Left lung (tissue), 10 donors: Measurements from ENCODE around the gene CAPN13. TPM values are rescaled to one million over a fixed set of nuclear protein-coding genes. Genes with fewer than 3 reads are reported as not detected.
A peak's percentile ranks its signal among the peaks of the same experiment; 100 is the strongest.
"Not testable (repeated sequence)": the region's sequence is repeated elsewhere in the genome, so short reads cannot be mapped to it uniquely, and the experiment has no call there.

ENCODE experiments used
- ATAC-seq: fragments of 200-7000 bp; cut with Tn5 transposase; one replicate; pipeline ENCODE4 v1.9.1; 2020; ENCODE audit warnings: moderate library complexity
- DNase-seq, 4 donors: peaks; one replicate each; pipeline ENCODE4 v3.0.0-alpha.2; 2013 to 2020
- H3K27ac ChIP-seq, 2 donors: fragments of 200-600 bp; sonication (generic) in 1 of 2; one replicate each; pipeline versions ENCODE4 v1.5.0 to v1.8.0; 2020 to 2021
- H3K27me3 ChIP-seq, 2 donors: fragments of 200-600 bp; sonication (generic) in 1 of 2; one replicate each; pipeline versions ENCODE4 v1.5.0 to v1.8.0; 2020 to 2021
- H3K36me3 ChIP-seq, 2 donors: fragments of 200-600 bp; sonication (generic) in 1 of 2; one replicate each; pipeline versions ENCODE4 v1.5.0 to v1.8.0; 2020 to 2021
- H3K4me1 ChIP-seq, 2 donors: fragments of 200-600 bp; one replicate each; pipeline ENCODE4 v1.8.0; 2021
- H3K4me3 ChIP-seq, 2 donors: fragments of 200-600 bp; sonication (generic) in 1 of 2; one replicate each; pipeline versions ENCODE4 v1.5.0 to v1.8.0; 2020 to 2021; ENCODE audit warnings: mild to moderate bottlenecking in 1 of 2
- H3K9me3 ChIP-seq, 2 donors: fragments of 200-600 bp; sonication (generic) in 1 of 2; one replicate each; pipeline versions ENCODE4 v1.5.0 to v1.8.0; 2020 to 2021
- CTCF ChIP-seq, 2 donors: fragments of 200-600 bp; sonication (generic) in 1 of 2; IDR thresholded peaks; one replicate each; pipeline versions ENCODE4 v1.5.0 to v1.8.0; 2021; ENCODE audit warnings: antibody characterized with exemption in 2 of 2
- intact Hi-C, 2 donors: fragments of 100-400 bp; cut with DNase I; formaldehyde crosslinking; loops; one replicate each; pipeline versions ENCODE4 v1.11.2 to v1.14.2; 2022
- polyA plus RNA-seq, 6 donors: library from polyadenylated mRNA; unstranded; fragments of 120-200 nt; gene quantifications; one replicate each; pipeline ENCODE4 v1.2.1, GENCODE V29; 2013; ENCODE audit not compliant: insufficient read length in 6 of 6
- total RNA-seq, 2 donors: library from RNA; stranded (reverse); fragmentation: NEBNext Ultra II Directional; extraction: Animal tissue kit (Norgen Biotek cat#: 25700); gene quantifications; one replicate each; pipeline ENCODE4 v1.2.1, GENCODE V29; 2021
- donor health status: DM: no; HTN: yes; CAD: no.
- donor health status: DM: no; HTN: no; CAD: no.

CAPN13 gene
- total and polyA plus RNA-seq, 8 donors = 1.1 to 14.9 (median 1.5) TPM

- H3K36me3 ChIP-seq = no peaks in the 10 kb centered on the region
These were observed 102.2 kb downstream of the CAPN13 start for GRCh38 chr2:30705056-30705455.

GRCh38 chr2:30704309-30705020 is 102.8 kb downstream of the CAPN13 start:
- H3K4me1 ChIP-seq = peaks cover 3 to 10% of the 10 kb centered on the region in 2 donors
- H3K9me3 ChIP-seq = peaks cover 0 to 21% of the 10 kb centered on the region in 2 donors
- DNase-seq (no peak), ATAC-seq (no peak)
- H3K4me3 ChIP-seq = no peak overlapping the region
- intact Hi-C loops = loop anchor here (5.0 to 10.0 kb wide), 3 partner anchors 497 to 537 kb away; no protein-coding TSS in a partner anchor
- H3K27me3 ChIP-seq = no peaks in the 10 kb centered on the region
- H3K27ac ChIP-seq = no peak overlapping the region
- H3K36me3 ChIP-seq = no peaks in the 10 kb centered on the region
- no peak for TF ChIP-seq CTCF (IDR thresholded peaks at IDR 0.05)

More at GRCh38 chr2:30705056-30705455, 102.2 kb downstream of the CAPN13 start:
- H3K27me3 ChIP-seq = no peaks in the 10 kb centered on the region
- peaks cover 0 to 21% of the 10 kb centered on the region in 2 donors for H3K9me3 ChIP-seq
- DNase-seq = no peak
- intact Hi-C loops = loop anchor here (5.0 to 10.0 kb wide), 3 partner anchors 498 to 538 kb away; no protein-coding TSS in a partner anchor
- H3K4me3 ChIP-seq = no peak overlapping the region
- H3K4me1 ChIP-seq = peaks cover 3 to 10% of the 10 kb centered on the region in 2 donors
- no peak for ATAC-seq
- no peak overlapping the region for H3K27ac ChIP-seq
- TF ChIP-seq CTCF (IDR thresholded peaks at IDR 0.05) = no peak

- Histone ChIP-seq H3K27ac (peak overlapping the region in 1 of 2 donors; percentile 57), H3K4me3 (no peak overlapping the region), H3K4me1 (peaks cover 0 to 10% of the 10 kb centered on the region in 2 donors), H3K27me3 (no peaks in the 10 kb centered on the region), H3K36me3 (no peaks in the 10 kb centered on the region), H3K9me3 (peaks cover 0 to 21% of the 10 kb centered on the region in 2 donors)
- TF ChIP-seq CTCF (IDR thresholded peaks at IDR 0.05) = no peak
- ATAC-seq (no peak), DNase-seq (no peak)
- intact Hi-C loops = loop anchor here in 1 of 2 donors (10.0 kb wide), 1 partner anchor 498 kb away; no protein-coding TSS in a partner anchor
These were observed 104.6 kb downstream of the CAPN13 start for GRCh38 chr2:30702694-30703093.

GRCh38 chr2:30701782-30702181 is 105.5 kb downstream of the CAPN13 start:
- no peaks in the 10 kb centered on the region for H3K36me3 ChIP-seq
- TF ChIP-seq CTCF (IDR thresholded peaks at IDR 0.05) = no peak
- intact Hi-C loops = loop anchor here in 1 of 2 donors (10.0 kb wide), 1 partner anchor 497 kb away; no protein-coding TSS in a partner anchor
- DNase-seq = no peak
- peaks cover 0 to 21% of the 10 kb centered on the region in 2 donors for H3K9me3 ChIP-seq
- H3K4me3 ChIP-seq = no peak overlapping the region
- no peak for ATAC-seq
- H3K4me1 ChIP-seq = peaks cover 0 to 8% of the 10 kb centered on the region in 2 donors
- H3K27ac ChIP-seq = no peak overlapping the region
- H3K27me3 ChIP-seq = no peaks in the 10 kb centered on the region

- H3K36me3 ChIP-seq, H3K4me3 ChIP-seq: not testable (repeated sequence)
These were observed 109.8 kb downstream of the CAPN13 start for GRCh38 chr2:30697242-30698103.

More at GRCh38 chr2:30697242-30698103, 109.8 kb downstream of the CAPN13 start:
- intact Hi-C loops, DNase-seq, ATAC-seq, H3K4me1 ChIP-seq, H3K27ac ChIP-seq, H3K27me3 ChIP-seq: not testable (repeated sequence)
- peaks cover 0 to 16% of the 10 kb centered on the region in 2 donors for H3K9me3 ChIP-seq
